GM19193 (cell line): ENCODE measurements around the gene EIF4B.

Experiments used
- POLR2A ChIP-seq: IDR thresholded peaks from 4 replicates; pipeline ENCODE4 v1.6.1; 2011; ENCODE audit not compliant: insufficient read depth, insufficient read length; ENCODE audit errors: extremely low read depth

Gene EIF4B

DNA sequence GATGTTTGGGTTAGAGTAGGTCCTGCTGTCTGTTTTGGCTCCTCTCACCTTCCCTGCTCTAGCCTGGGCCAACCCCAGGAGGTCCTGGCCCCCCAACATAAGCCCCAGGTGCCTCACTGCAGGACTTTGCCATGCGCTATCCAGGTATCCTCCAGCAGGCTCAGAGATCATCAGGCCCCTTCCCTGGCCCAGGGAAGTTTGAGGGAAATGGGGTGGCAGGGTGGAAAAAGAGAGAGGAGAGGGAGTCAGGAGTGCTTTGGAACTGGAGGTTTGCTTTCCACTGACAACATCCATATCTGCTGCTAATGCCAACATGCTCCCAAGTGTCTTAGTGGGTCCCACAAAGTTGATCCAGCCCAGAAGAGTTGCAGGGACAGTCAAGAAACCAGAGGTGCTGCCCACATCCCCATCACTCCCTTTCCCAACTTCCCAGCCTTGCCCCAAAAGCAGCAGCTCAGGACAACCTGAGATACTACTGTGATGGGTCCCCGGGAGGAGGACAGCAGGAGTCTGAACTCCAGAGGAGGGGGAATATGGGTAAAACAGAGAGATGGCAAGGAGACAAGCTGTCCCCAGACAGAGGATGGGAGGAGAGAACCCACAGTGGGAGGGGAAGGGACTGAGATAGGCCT, 44.3 kb downstream of the EIF4B start:
- TF ChIP-seq POLR2A = no peak

DNA sequence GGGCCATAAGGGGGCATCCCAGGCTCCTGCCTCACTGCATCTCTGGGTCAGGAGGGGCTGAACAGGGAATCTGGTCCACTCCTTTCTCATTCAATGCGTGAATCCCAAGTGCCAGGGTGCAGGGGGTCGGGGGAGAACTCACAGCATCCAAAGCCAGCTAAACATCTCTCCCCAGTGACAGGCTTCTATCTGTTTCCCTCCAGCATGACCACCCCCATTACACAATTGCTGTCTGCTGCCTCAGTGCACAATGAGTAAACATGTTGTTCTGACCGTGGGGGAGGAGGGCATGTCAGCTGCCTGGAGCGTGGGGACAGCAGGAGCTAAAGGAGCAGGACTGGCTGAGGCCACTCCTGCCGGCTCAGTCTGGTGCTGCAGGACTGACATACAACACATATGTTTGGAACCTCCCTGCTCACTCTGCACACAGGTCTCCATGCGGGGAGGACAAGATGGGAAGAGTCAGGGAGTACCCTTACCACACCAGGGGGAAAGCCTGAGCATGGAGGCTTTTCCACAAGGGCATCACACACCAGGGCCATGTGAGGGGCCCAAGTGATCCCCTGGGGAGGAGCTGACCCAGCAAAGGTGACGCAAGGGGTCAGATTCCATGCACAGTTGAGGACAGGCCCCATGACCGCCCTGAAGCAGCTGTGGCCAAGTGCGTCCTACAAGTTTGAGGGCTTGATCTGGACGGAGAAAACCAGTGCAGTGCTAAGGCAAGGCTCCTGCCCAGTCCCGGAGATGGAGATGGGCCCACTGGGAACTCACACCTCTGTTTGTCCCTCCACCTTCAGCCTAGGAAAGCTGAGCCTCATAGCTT, 45.0 kb downstream of the EIF4B start:
- TF ChIP-seq POLR2A = no peak

DNA sequence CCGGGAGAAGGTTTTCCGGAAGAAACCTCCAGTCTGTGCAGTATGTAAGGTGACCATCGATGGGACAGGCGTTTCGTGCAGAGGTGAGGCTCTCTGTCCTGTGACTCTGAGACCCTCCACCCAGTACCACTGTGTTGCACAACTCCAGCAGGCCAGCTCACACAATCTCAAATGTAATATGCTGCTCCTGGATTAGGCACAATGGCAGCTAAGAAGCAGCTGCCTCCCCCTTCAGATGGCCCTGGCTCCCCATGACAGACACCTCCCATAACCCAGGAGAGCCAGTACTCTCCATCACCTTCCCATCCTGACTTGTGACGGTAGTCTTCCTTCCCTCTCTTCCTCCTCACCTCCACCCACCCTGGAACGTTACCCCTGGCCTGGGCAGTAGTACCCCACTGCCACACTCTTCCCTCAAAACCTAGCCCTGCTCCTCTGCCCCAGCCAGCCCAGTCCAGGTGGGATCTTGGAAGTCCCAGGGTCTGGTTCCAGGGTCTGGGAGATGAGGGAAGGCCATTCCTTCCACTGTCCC, 45.7 kb downstream of the EIF4B start:
- TF ChIP-seq POLR2A = no peak

DNA sequence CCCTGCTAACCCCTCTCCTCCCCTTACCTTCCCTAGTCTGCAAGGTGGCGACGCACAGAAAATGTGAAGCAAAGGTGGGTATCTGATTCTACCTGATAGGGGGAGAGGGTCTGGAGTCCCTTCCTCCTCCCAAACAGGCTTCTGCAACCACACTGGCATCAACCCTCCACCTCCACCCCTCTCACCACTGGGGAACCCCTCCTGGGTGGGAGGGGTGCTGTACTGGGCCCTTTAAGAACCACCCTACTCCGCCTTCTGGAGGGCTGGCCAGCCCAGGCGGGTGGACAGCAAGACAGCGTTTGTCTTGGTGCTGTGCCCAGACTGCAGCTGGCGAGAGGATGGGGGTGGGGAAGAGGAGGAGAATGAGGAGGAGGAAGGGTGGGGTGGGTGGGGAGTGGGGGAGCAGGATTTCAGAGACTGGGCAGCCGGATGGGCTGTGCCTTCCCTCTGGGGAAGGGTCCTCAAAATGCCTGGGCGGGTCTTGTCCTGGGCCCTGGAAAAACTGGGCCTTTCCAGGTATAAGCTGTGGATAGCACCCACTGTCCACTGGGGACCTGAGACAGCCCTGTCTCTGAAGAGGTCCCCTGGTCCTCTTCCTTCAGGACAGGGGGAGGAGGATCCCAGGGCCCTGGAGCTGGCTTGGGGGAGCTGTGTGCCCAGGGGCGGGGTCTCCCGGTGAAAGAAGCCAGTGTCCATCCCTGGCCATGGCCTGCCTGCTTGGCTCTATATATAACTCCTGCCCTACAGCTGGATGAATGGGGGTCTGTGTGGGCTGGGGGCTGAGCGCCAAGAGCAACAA, 46.4 kb downstream of the EIF4B start:
- no peak for TF ChIP-seq POLR2A

DNA sequence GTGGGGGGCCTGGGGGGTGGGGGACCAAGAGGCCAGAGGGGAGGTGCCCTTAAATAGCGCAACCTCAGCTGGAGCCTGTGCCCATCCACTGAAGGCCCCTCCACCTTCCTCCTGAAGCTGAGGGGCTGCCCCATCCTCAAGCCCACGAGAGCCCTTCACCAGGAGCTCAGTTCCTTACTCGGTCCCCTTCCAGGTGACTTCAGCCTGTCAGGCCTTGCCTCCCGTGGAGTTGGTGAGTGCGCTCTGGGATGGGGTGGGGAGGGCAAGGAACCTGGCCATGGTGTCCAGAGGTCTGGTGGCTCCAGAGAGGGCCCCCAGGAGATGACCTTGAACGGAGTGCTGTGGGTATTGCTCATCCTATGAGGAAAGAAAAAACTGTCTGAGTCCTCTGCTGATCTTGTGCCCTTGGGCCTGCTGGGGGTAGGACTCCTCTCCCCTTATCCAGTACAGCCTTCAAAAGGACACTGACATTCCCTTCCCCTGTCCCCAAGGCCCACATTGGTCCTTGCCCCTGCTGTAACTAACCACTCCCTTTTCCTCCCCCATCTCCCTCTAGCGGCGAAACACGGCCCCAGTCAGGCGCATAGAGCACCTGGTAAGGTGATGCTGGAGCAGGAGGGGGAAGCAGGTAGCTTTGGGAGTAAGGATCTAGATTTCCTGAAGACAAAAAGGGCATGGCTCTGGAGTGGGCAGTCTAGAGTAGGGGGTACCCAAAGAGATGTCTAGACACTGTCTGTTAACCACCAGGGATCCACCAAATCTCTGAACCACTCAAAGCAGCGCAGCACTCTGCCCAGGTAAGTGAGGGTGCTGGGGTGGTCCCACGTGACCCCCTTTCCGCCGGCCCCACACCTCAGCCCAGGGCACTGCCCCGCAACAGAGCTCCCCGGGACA, 47.2 kb downstream of the EIF4B start:
- TF ChIP-seq POLR2A = no peak

DNA sequence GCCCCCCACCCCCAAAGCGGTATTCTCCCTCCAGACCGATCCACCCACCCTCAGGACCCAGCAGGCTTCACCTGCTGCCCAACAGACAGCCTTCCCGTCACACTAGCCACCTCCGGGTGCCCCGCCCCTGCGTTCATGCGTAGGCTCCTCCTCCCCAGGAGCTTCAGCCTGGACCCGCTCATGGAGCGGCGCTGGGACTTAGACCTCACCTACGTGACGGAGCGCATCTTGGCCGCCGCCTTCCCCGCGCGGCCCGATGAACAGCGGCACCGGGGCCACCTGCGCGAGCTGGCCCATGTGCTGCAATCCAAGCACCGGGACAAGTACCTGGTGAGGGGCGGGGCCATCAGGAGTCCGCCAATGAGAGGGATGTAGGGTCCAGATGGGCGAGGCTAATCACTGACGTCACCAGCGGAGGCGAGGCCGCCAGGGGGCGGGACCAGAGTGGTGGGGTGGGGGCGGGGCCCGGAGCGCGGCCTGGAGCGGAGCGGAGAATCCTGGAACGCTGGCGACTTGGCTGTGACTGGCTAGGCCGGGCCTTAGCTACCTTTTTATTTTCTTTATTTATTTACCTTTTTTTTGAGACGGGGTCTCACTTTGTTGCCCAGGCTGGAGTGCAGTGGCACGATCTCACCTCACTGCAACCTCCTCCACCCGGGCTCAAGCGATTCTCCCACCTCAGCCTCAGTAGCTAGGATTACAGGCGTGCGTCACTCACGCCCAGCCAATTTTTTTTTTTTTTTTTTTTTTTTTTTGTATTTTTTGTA, 48.0 kb downstream of the EIF4B start:
- TF ChIP-seq POLR2A = peak; percentile 20

DNA sequence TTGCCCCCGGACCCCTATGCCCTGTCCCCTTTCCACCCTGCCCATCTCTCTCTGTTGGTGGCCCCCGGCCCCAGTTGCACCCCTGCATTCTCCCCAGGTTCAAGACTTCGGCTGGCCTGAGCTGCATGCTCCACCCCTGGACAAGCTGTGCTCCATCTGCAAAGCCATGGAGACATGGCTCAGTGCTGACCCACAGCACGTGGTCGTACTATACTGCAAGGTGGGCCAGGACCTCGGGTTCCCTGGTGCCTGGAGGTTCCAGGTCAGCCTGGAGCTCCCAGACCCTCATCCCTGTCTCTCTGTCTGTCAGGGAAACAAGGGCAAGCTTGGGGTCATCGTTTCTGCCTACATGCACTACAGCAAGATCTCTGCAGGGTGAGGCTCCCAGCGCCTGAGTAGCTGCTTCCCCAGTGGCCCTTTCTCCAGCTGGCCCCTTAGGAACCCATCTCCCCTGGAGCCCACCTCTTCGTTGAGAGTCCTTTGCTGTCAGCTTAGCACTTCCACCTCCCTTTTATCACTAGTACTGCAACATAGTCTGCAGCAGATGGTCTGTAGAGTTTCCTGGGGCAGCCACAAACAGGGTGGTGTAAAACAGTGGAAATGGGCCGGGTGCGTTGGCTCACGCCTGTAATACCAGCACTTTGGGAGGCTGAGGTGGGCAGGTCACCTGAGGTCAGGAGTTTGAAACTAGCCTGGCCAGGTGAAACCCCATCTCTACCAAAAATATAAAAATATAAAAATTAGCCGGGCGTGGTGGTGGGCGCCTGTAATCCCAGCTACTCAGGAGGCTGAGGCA, 49.4 kb downstream of the EIF4B start:
- TF ChIP-seq POLR2A = no peak

DNA sequence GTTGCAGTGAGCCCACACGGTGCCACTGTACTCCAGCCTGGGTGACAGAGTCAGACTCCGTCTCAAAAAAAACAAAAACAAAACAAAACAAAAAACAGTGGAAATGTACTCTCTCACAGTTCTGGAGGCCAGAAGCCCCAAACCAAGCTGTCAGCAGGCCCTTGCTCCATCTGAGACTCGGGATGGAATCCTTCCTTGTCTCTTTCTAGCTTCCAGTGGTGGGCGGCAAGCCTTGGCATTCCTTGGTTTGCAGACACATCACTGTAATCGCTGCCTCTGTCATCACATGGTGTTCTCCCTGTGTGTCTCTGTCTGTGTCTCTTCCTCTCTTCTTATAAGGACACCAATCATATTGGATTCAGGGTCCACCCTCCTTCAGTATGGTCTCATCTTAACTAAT, 50.0 kb downstream of the EIF4B start:
- TF ChIP-seq POLR2A = no peak

DNA sequence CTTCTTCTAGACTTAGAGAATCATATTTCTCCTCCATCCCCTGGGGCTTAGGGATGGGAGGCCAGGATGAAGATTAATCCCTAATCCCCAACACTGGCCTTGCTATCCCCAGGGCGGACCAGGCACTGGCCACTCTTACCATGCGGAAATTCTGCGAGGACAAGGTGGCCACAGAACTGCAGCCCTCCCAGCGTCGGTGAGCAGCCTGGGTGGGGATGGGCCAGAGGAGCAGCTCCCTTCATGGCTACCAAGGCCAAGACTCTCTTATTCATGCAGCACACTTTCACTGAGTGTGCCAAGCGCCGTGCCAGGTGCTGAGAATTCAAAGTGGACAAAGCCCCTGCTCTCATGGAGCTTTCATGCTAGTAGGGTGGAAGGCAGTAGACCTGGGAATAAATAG, 50.6 kb downstream of the EIF4B start:
- no peak for TF ChIP-seq POLR2A

DNA sequence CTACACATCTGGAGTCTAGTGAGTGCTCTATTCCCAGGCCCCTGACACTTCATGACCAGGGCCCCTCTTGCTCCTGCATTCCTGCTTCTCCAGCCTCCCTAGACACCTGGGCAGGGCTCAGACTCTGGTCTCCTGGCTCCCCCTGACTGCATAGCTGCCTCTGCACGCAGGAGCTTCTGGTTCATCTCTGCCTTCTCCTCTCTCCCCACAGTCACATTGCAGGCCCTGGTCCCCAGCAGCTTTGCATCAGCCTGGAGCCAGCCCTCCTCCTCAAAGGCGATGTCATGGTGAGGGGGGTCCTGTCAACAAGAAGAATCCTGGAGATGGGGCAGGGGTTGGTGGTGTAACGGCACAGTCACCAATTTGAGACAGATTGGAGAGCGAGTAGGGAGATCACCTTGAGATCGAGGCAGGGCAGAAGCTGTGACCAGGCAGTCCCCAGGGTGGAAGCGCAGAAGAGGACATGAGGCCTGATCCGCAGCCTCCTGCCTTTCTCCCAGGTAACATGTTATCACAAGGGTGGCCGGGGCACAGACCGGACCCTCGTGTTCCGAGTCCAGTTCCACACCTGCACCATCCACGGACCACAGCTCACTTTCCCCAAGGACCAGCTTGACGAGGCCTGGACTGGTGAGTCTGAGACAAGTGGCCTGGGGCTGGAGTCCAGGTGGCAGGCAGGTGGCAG, 51.7 kb downstream of the EIF4B start:
- no peak for TF ChIP-seq POLR2A

DNA sequence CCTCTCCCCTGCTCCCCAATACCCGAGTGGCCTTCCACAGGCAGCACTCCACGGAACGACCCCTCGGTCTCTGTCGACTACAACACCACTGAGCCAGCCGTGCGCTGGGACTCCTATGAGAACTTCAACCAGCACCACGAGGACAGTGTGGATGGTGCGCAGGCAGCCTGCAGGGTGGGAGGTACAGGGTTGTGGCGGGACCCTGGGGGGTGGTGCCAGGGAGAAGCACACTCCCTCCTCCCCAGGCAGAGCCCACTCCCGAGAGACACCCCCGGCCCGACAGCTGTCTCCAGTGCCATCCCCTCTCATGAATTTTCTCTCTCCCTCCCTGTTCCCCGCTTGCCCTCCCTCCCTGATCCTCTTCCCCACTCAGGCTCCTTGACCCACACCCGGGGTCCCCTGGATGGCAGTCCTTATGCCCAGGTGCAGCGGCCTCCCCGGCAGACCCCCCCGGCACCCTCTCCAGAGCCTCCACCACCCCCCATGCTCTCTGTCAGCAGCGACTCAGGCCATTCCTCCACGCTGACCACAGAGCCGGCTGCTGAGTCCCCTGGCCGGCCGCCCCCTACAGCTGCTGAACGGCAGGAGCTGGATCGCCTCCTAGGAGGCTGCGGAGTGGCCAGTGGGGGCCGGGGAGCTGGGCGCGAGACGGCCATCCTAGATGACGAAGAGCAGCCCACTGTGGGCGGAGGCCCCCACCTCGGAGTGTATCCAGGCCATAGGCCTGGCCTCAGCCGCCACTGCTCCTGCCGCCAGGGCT, 52.6 kb downstream of the EIF4B start:
- TF ChIP-seq POLR2A = no peak
